Thyroid gland (tissue), 4 donors: ENCODE results near the gene RNF11.

Experiments
- CTCF ChIP-seq, 6 experiments: fragments of 200-600 bp in 3 of 6; fragments of 450-650 bp in 3 of 6; sonication (generic) in 3 of 6; IDR thresholded peaks; one replicate each; pipeline ENCODE4 v1.5.1; 2016 to 2019; ENCODE audit warnings: antibody characterized with exemption in 6 of 6, mild to moderate bottlenecking in 2 of 6, inconsistent platforms in 1 of 6, moderate library complexity in 1 of 6
- POLR2A ChIP-seq, 2 donors: fragments of 450-650 bp; IDR thresholded peaks; one replicate each; pipeline ENCODE4 v1.6.1; 2017; ENCODE audit warnings: antibody characterized with exemption in 2 of 2, mild to moderate bottlenecking in 2 of 2, moderate library complexity in 1 of 2

- TF ChIP-seq POLR2A (IDR thresholded peaks at IDR 0.05) (no peak), CTCF (IDR thresholded peaks at IDR 0.05) (no peak)
These were observed 69.3 kb downstream of the RNF11 start for GRCh38 chr1:51305371-51305823.
